C4-2B (cell line): ENCODE measurements around the gene ARHGAP12.

Experiments
- H3K27ac ChIP-seq: fragments of 450-650 bp; 2 replicates; pipeline ENCODE4 v1.5.1; 2017
- CTCF ChIP-seq: fragments of 450-650 bp; conservative IDR thresholded peaks from 2 replicates; pipeline ENCODE4 v1.5.1; 2017; ENCODE audit warnings: mild to moderate bottlenecking
- ZFX ChIP-seq: fragments of 450-650 bp; IDR thresholded peaks from 2 replicates; pipeline ENCODE4 v1.6.1; 2017

The ARHGAP12 gene

GRCh38 chr10:31756729-31757110, 171.9 kb downstream of the ARHGAP12 start:
- H3K27ac ChIP-seq, result no peak overlapping the region
- no peak for TF ChIP-seq ZFX
- TF ChIP-seq CTCF, result no peak

- no peak overlapping the region for H3K27ac ChIP-seq
- TF ChIP-seq CTCF (no peak), ZFX (no peak)
Observed at GRCh38 chr10:31756101-31756728, 172.4 kb downstream of the ARHGAP12 start.
